OCI-LY1 (cell line): ENCODE results near the gene USP17L11.
"Not testable (repeated sequence)": the region's sequence is repeated elsewhere in the genome, so short reads cannot be mapped to it uniquely, and the experiment has no call there.

ENCODE experiments used
- H2AFZ ChIP-seq: fragments of 200-600 bp; sonication (generic), shearing (Covaris generic); 2 replicates; pipeline ENCODE4 v1.6.0; 2014; ENCODE audit warnings: antibody characterized with exemption, mild to moderate bottlenecking, low read length
- H3F3A ChIP-seq: fragments of 200-600 bp; sonication (generic), shearing (Covaris generic); 2 replicates; pipeline ENCODE4 v1.6.0; 2014; ENCODE audit warnings: mild to moderate bottlenecking, antibody characterized with exemption, low read length, moderate library complexity; ENCODE audit not compliant: insufficient read depth
- H3K27ac ChIP-seq: fragments of 200-600 bp; sonication (generic); 2 replicates; pipeline ENCODE4 v1.5.1; 2014; ENCODE audit warnings: low read length, mixed run types, mild to moderate bottlenecking, low read depth; ENCODE audit not compliant: poor library complexity, severe bottlenecking
- H3K27me3 ChIP-seq: fragments of 200-600 bp; sonication (generic); 2 replicates; pipeline ENCODE4 v1.6.0; 2014; ENCODE audit warnings: antibody characterized with exemption, mild to moderate bottlenecking, low read length, moderate library complexity; ENCODE audit not compliant: insufficient read depth
- H3K36me3 ChIP-seq: fragments of 200-600 bp; sonication (generic); 2 replicates; pipeline ENCODE4 v1.6.1; 2014; ENCODE audit warnings: mild to moderate bottlenecking, antibody characterized with exemption, low read length, moderate library complexity, mixed read lengths; ENCODE audit not compliant: insufficient read depth
- H3K4me1 ChIP-seq: fragments of 200-600 bp; sonication (generic); 2 replicates; pipeline ENCODE4 v1.5.1; 2014; ENCODE audit warnings: mild to moderate bottlenecking, low read length, moderate library complexity; ENCODE audit not compliant: insufficient read depth, severe bottlenecking
- H3K4me2 ChIP-seq: fragments of 200-600 bp; sonication (generic), shearing (Covaris generic); 2 replicates; pipeline ENCODE4 v1.6.1; 2014; ENCODE audit warnings: low read length
- H3K4me3 ChIP-seq: fragments of 200-600 bp; sonication (generic); 2 replicates; pipeline ENCODE4 v1.5.1; 2014; ENCODE audit warnings: low read length, low read depth, mild to moderate bottlenecking, mixed read lengths; ENCODE audit not compliant: poor library complexity, severe bottlenecking
- H3K79me2 ChIP-seq: fragments of 200-600 bp; shearing (Covaris generic); 2 replicates; pipeline ENCODE4 v1.6.1; 2016; ENCODE audit warnings: mixed run types, low read length, mixed read lengths; ENCODE audit not compliant: insufficient read depth
- H3K9ac ChIP-seq: fragments of 200-600 bp; sonication (generic), shearing (Covaris generic); 2 replicates; pipeline ENCODE4 v1.6.1; 2014; ENCODE audit warnings: mild to moderate bottlenecking, low read length, mixed read lengths
- H3K9me2 ChIP-seq: fragments of 200-600 bp; sonication (generic), shearing (Covaris generic); 2 replicates; pipeline ENCODE4 v1.6.1; 2014; ENCODE audit warnings: low read depth, mild to moderate bottlenecking, low read length, mixed read lengths
- H3K9me3 ChIP-seq: fragments of 200-600 bp; shearing (Covaris generic); 2 replicates; pipeline ENCODE4 v1.6.1; 2014; ENCODE audit warnings: low read length, mixed read lengths
- H4K20me1 ChIP-seq: fragments of 200-600 bp; sonication (generic), shearing (Covaris generic); 2 replicates; pipeline ENCODE4 v1.6.0; 2016; ENCODE audit warnings: mild to moderate bottlenecking, low read length; ENCODE audit not compliant: insufficient read depth

Gene USP17L11

DNA sequence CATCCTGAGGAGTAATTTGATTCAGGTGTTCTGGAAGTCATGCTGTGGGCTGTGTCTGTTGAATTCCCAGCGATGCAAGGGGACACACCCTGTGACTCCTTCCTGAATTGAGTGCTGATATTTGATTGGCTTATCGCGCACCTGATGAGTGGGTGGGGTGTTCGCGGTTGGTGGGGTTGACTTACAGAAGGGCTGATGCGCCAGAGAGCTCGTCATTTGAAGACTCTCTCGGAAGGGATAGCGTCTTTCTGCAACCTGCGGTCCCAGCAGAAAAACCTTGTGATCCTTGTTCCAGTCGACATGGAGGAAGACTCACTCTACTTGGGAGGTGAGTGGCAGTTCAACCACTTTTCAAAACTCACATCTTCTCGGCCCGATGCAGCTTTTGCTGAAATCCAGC is 47.4 kb downstream of the USP17L11 start, which contains the start of gene USP17L21:
Gene USP17L21, plus strand, starts transcription at position 301 of the 400 bp plus-strand sequence. Its CDS starts 0 bp downstream, at position 301.
- not testable (repeated sequence) for H3K9me3 ChIP-seq, H4K20me1 ChIP-seq, H3F3A ChIP-seq, H3K9ac ChIP-seq, H3K4me2 ChIP-seq, H3K4me3 ChIP-seq, H3K27ac ChIP-seq, H2AFZ ChIP-seq, H3K79me2 ChIP-seq, H3K27me3 ChIP-seq, H3K36me3 ChIP-seq, H3K4me1 ChIP-seq, H3K9me2 ChIP-seq
